ENCODE results near the gene PPM1H.
"Not testable (repeated sequence)": the region's sequence is repeated elsewhere in the genome, so short reads cannot be mapped to it uniquely, and the experiment has no call there.

GRCh38 chr12:62729579-62730544 lies 205.1 kb downstream of the PPM1H start:
- not testable (repeated sequence) for TF ChIP-seq CTCF (conservative IDR thresholded peaks at IDR 0.05; ENCODE audit: low read depth, low read length); EZH2 (IDR thresholded peaks at IDR 0.05; ENCODE audit: borderline replicate concordance, low read depth, low read length, poor library complexity, severe bottlenecking)

Measured in A673 (cell line).